ENCODE data around the gene PYCARD. TPM values are rescaled to one million over a fixed set of nuclear protein-coding genes. Genes with fewer than 3 reads are reported as not detected.

PYCARD gene
- total and polyA plus RNA-seq, 9 donors: 1.8 to 35.8 (median 20.2) TPM

- no peak within 1 kb of the TSS for H3K27ac ChIP-seq
- WGBS, 3 donors: 2 to 5% (median 3%) methylated on average over 52 of the region's 52 CpGs
- intact Hi-C loops (cut with DNase I): loop anchor here in 1 of 4 donors (10.0 kb wide), 1 partner anchor 478 kb away; no protein-coding TSS in a partner anchor
These were observed 14.0 kb upstream of the PYCARD start, which contains the start of gene PYDC1 for GRCh38 chr16:31216422-31217135. TSS of gene PYDC1 (minus strand) at chr16:31217135. CDS start at chr16:31217028, 107 bp downstream.

GRCh38 chr16:31215287-31216162, 13.0 kb upstream of the PYCARD start:
- no peak overlapping the region for H3K27ac ChIP-seq
- TF ChIP-seq POLR2A (IDR thresholded peaks at IDR 0.05) (no peak), CTCF (IDR thresholded peaks at IDR 0.05) (no peak), EP300 (IDR thresholded peaks at IDR 0.05) (no peak)
- no peaks in the 10 kb centered on the region for H3K27me3 ChIP-seq
- H3K36me3 ChIP-seq: no peaks in the 10 kb centered on the region
- H3K9me3 ChIP-seq: no peaks in the 10 kb centered on the region
- 0 to 1% (median 1%) methylated on average over 62 to 63 of the region's 63 CpGs for WGBS, 3 donors
- DNase-seq: peak in 3 of 5 donors; percentile 21 to 63 (median 44)
- peaks cover 14% of the 10 kb centered on the region for H3K4me1 ChIP-seq (ENCODE audit: insufficient read depth)
- peak overlapping the region; percentile 31 for H3K4me3 ChIP-seq
- intact Hi-C loops (cut with DNase I): loop anchor here in 1 of 4 donors (10.0 kb wide), 1 partner anchor 479 kb away; no protein-coding TSS in a partner anchor

More at GRCh38 chr16:31216422-31217135, 14.0 kb upstream of the PYCARD start, which contains the start of gene PYDC1:
- Histone ChIP-seq H3K36me3 (no peaks in the 10 kb centered on the region), H3K4me3 (no peak within 1 kb of the TSS), H3K4me1 (ENCODE audit: insufficient read depth) (peaks cover 14% of the 10 kb centered on the region), H3K9me3 (no peaks in the 10 kb centered on the region), H3K27me3 (no peaks in the 10 kb centered on the region)
- TF ChIP-seq EP300 (IDR thresholded peaks at IDR 0.05) (no peak), CTCF (IDR thresholded peaks at IDR 0.05) (no peak), POLR2A (IDR thresholded peaks at IDR 0.05) (no peak)
- no peak for DNase-seq

GRCh38 chr16:31214708-31215286, 12.2 kb upstream of the PYCARD start:
- Histone ChIP-seq H3K9me3 (no peaks in the 10 kb centered on the region), H3K4me3 (peak overlapping the region; percentile 31), H3K36me3 (no peaks in the 10 kb centered on the region), H3K27me3 (no peaks in the 10 kb centered on the region), H3K27ac (no peak overlapping the region), H3K4me1 (ENCODE audit: insufficient read depth) (peaks cover 14% of the 10 kb centered on the region)
- intact Hi-C loops (cut with DNase I): loop anchor here in 1 of 4 donors (10.0 kb wide), 1 partner anchor 480 kb away; no protein-coding TSS in a partner anchor
- TF ChIP-seq POLR2A (IDR thresholded peaks at IDR 0.05) (no peak), CTCF (IDR thresholded peaks at IDR 0.05) (no peak), EP300 (IDR thresholded peaks at IDR 0.05) (no peak)
- WGBS, 3 donors: 15 to 25% (median 19%) methylated on average over 54 to 58 of the region's 58 CpGs
- DNase-seq: no peak
